ENCODE data around the gene ABHD4.
"Not testable (repeated sequence)": the region's sequence is repeated elsewhere in the genome, so short reads cannot be mapped to it uniquely, and the experiment has no call there.

The ABHD4 gene

DNA sequence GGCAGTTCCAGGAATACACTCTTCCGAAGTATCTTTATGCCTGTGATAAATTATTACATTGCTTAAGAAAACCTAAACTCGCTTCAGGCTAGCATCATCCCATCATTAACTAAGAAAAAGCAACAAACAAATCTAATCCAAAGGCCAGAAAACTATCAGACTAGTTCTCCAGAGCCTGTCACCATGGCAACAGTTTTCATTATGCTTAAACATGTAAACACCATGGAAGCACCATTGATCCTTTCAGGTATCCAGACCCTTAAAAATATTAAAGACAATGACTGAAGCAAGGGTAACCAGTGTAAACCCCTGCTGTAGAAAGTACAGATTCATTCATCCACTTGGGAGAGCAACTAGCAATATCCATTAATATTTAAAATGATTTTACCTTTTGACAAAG lies 18.9 kb upstream of the ABHD4 start:
- in situ Hi-C loops (cut with MboI; ENCODE audit: low sequenced_read_pairs, unreplicated experiment): loop anchor here (5.0 to 10.0 kb wide), 3 partner anchors 68 to 276 kb away; no protein-coding TSS in a partner anchor
- no peak for DNase-seq (ENCODE audit: low spot score)
- TF ChIP-seq, protein P1, sequence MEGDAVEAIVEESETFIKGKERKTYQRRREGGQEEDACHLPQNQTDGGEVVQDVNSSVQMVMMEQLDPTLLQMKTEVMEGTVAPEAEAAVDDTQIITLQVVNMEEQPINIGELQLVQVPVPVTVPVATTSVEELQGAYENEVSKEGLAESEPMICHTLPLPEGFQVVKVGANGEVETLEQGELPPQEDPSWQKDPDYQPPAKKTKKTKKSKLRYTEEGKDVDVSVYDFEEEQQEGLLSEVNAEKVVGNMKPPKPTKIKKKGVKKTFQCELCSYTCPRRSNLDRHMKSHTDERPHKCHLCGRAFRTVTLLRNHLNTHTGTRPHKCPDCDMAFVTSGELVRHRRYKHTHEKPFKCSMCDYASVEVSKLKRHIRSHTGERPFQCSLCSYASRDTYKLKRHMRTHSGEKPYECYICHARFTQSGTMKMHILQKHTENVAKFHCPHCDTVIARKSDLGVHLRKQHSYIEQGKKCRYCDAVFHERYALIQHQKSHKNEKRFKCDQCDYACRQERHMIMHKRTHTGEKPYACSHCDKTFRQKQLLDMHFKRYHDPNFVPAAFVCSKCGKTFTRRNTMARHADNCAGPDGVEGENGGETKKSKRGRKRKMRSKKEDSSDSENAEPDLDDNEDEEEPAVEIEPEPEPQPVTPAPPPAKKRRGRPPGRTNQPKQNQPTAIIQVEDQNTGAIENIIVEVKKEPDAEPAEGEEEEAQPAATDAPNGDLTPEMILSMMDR (IDR thresholded peaks at IDR 0.05; ENCODE audit: borderline replicate concordance, control extremely low read depth, extremely low read depth, insufficient read depth, missing control alignments): no peak

DNA sequence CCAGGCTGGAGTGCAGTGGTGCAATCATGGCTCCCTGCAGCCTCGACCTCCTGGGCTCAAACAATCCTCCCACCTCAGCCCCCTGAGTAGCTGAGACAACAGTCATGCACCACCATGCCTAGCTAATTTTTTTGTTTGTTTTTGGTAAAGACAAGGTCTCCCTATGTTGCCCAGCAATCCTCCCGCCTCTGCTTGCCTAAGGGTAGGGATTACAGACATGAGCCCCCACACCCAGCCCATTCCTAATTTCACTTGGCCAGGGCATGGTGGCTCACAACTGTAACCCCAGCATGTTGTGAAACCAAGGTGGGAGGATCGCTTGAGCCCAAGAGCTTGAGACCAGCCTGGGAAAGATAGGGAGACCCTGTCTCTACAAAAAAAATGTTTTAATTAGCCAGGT lies 18.2 kb upstream of the ABHD4 start:
- in situ Hi-C loops (cut with MboI; ENCODE audit: low sequenced_read_pairs, unreplicated experiment): loop anchor here (5.0 to 10.0 kb wide), 3 partner anchors 67 to 275 kb away; no protein-coding TSS in a partner anchor
- no peak for DNase-seq (ENCODE audit: low spot score)

DNA sequence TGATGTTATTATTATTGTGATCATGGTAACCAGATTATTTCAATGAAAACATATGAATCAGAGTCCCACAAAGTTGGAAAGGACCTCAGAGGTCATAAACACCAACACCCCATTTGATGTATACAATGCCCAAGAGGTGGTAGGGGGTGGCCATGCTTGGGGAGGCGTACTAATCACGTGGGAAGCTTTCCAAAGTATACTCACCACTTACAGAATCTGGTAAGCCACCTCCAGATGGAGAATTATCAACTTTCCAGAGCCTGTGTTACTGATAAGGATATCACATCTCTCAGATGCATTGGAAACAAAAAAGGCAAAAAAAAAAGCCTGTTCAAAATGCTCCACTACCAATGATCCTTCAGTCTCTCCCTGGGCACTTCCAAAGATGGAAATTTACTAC lies 17.5 kb upstream of the ABHD4 start:
- no peak for DNase-seq (ENCODE audit: low spot score)
- in situ Hi-C loops (cut with MboI; ENCODE audit: low sequenced_read_pairs, unreplicated experiment): no loop called here
- TF ChIP-seq, protein P1 (IDR thresholded peaks at IDR 0.05; ENCODE audit: borderline replicate concordance, control extremely low read depth, extremely low read depth, insufficient read depth, missing control alignments): no peak

More for the DNA sequence above, 18.2 kb upstream of the ABHD4 start:
- TF ChIP-seq, protein P1 (IDR thresholded peaks at IDR 0.05; ENCODE audit: borderline replicate concordance, control extremely low read depth, extremely low read depth, insufficient read depth, missing control alignments): no peak

DNA sequence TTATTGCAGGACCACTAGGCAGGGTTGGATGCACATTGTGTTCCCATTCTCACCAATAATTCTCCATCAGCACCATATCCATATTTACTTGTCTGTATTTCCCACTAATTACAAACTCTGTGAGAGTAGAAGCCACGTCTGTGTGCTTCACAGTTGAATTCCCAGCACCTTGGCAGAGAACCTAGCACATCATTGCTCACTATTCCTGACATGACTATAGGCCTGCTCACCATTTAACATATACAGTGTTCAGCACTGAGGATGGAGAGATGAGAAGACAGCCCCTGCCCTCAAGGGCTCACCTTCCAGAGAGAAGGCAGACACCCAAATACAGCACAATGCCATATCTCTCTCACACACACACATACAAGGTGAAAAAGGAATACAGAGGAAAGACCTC lies 14.1 kb upstream of the ABHD4 start:
- in situ Hi-C loops (cut with MboI; ENCODE audit: low sequenced_read_pairs, unreplicated experiment): no loop called here
- no peak for DNase-seq (ENCODE audit: low spot score)
- TF ChIP-seq, protein P1 (IDR thresholded peaks at IDR 0.05; ENCODE audit: borderline replicate concordance, control extremely low read depth, extremely low read depth, insufficient read depth, missing control alignments): no peak

DNA sequence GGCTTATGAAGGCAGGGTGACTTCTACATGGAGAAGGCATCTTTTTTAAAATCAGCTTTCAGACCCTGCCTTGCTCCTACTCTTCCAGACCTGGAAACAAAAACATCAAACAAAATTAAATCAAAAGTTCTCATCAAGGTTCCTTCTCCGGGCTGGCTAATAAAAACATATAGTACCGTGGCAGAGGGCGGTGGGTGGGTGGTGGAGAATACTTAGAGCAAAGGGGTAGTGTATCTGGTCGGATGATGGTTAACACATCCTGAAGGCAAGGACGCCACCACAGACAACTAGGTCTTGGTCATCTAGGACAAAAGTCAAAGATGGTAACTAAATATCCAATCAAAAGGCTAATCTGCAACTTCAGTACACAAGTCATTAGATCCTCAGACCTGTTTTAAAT lies 10.9 kb upstream of the ABHD4 start:
- in situ Hi-C loops (cut with MboI; ENCODE audit: low sequenced_read_pairs, unreplicated experiment): no loop called here
- no peak for DNase-seq (ENCODE audit: low spot score)
- TF ChIP-seq, protein P1 (IDR thresholded peaks at IDR 0.05; ENCODE audit: borderline replicate concordance, control extremely low read depth, extremely low read depth, insufficient read depth, missing control alignments): no peak

DNA sequence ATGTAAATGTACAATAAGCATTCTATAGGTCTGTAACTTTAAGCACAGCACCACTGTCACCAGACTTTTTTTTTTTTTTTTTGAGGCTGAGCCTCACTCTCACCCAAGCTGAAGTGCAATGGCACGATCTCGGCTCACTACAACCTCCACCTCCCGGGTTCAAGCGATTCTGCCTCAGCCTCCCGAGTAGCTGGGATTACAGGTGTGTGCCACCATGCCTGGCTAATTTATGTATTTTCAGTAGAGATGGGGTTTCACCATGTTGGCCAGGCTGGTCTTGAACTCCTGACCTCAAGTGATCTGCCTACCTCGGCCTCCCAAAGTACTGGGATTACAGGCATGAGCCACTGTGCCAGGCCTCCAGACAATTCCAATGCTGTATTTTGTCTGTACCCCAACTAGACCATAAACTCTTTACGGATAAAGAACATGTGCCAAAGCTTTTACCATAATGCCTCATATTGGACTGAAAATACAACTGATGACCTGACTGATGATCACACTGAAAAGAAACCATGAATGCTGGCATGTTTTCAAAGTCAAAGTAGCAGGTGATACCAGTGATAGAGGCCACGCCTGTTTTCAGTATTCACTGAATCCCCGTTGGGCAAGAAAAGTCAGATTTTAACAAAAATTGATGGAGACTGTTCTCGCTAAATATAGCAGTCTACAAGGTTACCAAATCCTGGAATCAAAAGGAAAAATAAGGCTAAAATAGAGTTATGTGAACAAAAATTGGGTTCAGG lies 10.2 kb upstream of the ABHD4 start:
- in situ Hi-C loops (cut with MboI; ENCODE audit: low sequenced_read_pairs, unreplicated experiment); DNase-seq (ENCODE audit: low spot score): not testable (repeated sequence)

DNA sequence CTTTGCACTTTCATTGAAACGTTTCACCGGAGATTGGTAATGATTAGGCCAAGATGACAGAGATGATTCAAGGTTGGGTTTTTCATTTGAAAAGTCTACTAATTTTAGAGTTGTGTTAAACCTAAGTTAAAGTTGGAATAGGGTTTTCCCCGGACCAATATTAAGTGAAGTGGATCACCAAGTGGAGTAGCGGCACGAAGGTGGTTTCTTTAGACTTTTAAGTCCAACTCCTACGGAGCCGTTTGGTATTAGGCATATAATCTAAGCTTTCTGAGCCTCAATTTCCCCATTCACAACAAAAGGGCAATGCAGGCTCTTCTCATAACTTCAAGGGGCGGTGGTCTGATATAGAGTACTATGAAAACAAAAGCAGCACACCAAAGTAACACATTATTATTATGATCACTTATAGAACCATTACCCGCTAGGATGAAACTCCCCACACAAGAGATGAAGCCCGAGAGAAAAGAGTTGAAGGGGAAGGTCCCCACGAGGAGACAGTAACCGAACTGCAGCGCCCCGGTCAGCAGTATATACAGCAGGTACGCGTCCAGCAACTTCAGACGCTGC lies 9.5 kb upstream of the ABHD4 start:
- TF ChIP-seq, protein P1 (IDR thresholded peaks at IDR 0.05; ENCODE audit: borderline replicate concordance, control extremely low read depth, extremely low read depth, insufficient read depth, missing control alignments): no peak
- in situ Hi-C loops (cut with MboI; ENCODE audit: low sequenced_read_pairs, unreplicated experiment): no loop called here

More for the DNA sequence above, 9.5 kb upstream of the ABHD4 start:
- no peak for DNase-seq (ENCODE audit: low spot score)

Data from GM13976 (cell line).